GM04504 (cell line): Measurements from ENCODE around the gene IKBKE.

Experiments used
- DNase-seq: peaks from one replicate; pipeline ENCODE4 v3.0.0-alpha.2; 2012; ENCODE audit warnings: low read depth

IKBKE gene

GRCh38 chr1:206455289-206455665, 15.0 kb upstream of the IKBKE start:
- no peak for DNase-seq

DNA sequence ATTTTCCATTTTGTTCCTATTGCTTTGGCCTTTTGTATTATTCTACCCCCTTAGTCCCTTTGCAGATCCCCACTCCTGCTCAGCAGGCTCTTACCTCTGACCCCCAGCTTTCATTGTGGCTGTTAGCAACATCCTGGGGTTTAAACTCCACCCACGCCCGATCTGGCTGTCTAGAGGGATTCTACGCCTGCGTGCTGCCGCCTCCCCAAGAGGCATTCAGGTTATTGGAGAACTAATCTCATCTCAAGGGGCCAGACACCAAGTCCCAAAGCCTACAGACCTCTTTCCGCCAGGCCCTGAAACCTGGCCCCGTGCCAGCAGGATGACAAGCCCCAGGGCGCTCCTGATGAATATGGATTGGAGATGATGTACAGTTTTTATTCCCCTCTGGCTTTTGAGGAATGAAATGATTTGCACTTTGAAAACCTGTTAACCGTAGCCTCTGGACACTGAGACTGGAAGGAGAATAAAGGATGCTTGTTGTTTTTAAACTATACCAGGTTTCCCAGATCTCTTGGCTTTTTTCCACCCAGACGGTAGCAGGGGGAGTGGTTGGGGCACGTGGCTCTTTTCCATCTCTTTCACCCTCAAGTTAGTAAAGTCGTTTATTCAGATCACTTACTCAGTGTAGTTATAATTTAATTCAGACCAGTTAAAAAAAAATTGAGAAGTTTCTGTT, 14.5 kb upstream of the IKBKE start:
- DNase-seq = no peak

DNA sequence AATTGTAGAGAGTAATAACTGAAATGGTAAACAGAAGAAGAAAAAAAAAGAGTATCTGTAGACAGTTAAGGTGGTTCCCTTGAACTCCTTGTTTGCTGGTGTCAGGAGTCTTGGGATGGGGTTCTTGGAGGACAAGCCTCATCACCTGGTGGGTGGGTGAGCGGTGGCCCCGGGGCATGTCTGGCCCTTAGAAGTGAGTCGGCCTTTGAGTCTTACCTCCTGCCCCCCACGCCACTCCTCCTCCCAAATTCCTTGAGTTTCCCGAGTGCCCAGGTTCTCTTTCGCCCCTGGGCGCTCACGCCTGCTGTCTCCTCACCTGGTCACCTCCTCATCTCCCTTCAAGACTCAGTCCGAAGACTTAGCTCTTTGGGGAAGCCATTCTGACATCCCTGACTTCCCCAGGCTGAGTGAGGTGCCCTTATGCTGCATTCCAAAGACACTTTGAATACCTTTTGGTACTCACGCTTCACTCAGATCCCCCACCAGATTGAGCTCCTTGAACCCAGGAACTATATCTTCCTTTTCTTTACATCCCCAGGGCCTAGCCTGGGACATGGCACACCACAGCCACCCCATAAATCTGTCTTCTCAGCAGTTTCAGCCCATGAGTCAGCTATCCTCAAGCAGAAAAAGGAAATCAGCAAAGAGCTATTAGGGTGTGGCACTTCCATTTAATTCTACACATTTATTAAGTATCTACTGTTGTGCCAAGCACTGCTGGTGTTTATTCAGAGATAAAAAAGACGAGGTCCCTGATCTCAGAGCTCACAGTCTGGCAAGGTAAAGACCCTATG, 13.5 kb upstream of the IKBKE start:
- DNase-seq = peak; percentile 37

GRCh38 chr1:206457408-206458120, 12.7 kb upstream of the IKBKE start:
- DNase-seq = no peak

GRCh38 chr1:206459703-206460102, 10.6 kb upstream of the IKBKE start:
- no peak for DNase-seq

- DNase-seq = no peak
Measured at GRCh38 chr1:206460836-206461426, 9.3 kb upstream of the IKBKE start.

- DNase-seq = peak; percentile 50
Measured at GRCh38 chr1:206461602-206462455, 8.4 kb upstream of the IKBKE start.

DNA sequence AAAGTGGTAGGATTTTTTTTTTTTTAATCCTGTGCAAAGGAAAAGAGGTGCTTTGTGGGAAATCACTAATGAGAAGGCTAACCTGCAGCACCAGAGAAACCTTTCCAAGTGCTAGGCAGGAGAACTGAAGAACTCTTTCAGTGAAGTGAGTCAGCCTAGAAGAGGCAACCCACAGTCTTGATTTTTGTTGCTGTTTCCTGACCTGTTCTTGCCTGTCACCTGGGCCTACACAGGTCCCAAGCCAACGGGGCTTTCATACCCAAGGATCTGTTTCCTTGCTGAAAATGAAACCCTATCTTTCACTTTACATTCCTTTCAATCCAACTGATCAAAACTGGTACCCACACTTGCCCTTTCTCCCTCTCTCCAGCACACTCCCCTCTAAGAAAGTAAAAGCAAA, 7.1 kb upstream of the IKBKE start:
- no peak for DNase-seq

DNA sequence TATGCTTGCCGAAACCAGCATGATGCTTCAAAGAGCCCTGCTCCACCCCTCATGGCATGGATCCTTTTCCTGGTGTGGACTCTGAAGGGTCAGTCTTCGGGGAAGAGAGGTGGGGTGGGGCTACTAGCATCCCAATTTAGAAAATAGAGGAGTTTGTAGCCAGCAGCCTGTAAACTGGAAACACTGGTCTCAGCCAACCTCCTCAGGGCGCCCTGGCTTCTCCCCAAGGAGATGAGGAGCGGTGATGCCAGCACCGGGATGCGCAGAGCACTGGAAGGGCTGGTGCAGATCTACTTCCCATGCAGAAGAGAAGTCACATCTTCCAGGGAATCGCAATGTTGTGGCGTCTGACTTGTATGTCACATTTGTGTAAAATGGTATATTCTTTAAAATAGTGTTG, 6.4 kb upstream of the IKBKE start:
- no peak for DNase-seq

GRCh38 chr1:206464456-206464964, 5.8 kb upstream of the IKBKE start:
- DNase-seq = peak; percentile 84

DNA sequence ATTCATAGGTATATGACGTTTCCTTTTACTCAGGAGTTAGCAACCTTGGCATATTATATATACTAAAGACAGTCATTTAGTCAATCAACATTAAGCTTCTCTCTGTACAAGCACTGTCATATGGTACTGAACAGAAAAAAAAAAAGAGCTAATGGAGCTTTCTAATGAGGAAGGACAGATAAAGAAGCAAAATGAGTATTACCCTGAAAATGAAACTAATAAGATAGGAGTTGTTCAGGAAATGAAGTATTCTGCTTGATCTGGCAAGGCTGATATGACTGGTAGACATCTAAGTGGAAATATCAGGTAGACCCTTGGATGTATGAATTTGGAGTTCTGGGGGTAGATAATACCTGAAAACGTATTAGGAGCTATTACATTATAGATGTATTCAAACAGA, 4.3 kb upstream of the IKBKE start:
- DNase-seq = no peak

GRCh38 chr1:206466840-206467649, 3.2 kb upstream of the IKBKE start:
- DNase-seq = no peak

GRCh38 chr1:206467915-206468314, 2.4 kb upstream of the IKBKE start:
- peak; percentile 28 for DNase-seq

- no peak for DNase-seq
Measured at GRCh38 chr1:206468571-206468970, 1.7 kb upstream of the IKBKE start.

DNA sequence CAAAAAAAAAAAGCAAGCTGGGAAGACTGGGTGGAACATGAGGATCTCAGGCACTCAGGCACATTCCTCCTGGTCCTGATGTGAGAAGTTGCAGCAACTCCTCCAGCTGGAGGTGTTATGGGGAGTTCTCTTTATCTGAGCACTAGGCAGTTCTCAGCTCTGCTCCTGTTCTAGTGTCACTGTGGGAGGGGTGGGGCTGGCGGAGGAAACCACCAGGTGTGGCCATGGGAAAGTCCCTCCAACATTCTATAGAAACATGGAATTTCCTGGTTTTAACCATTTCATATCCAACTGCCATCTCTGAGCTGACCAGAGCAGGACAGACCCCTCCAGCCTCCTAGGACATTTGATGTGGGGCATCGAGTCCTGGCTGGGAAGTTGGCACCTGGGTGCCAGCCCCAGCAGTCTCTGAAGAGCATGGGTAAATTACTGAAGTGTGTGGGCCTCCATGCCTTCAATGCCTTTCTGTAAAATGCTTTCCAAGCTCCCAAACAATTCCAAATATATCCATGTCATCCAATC, 804 bp upstream of the IKBKE start:
- DNase-seq = no peak

DNA sequence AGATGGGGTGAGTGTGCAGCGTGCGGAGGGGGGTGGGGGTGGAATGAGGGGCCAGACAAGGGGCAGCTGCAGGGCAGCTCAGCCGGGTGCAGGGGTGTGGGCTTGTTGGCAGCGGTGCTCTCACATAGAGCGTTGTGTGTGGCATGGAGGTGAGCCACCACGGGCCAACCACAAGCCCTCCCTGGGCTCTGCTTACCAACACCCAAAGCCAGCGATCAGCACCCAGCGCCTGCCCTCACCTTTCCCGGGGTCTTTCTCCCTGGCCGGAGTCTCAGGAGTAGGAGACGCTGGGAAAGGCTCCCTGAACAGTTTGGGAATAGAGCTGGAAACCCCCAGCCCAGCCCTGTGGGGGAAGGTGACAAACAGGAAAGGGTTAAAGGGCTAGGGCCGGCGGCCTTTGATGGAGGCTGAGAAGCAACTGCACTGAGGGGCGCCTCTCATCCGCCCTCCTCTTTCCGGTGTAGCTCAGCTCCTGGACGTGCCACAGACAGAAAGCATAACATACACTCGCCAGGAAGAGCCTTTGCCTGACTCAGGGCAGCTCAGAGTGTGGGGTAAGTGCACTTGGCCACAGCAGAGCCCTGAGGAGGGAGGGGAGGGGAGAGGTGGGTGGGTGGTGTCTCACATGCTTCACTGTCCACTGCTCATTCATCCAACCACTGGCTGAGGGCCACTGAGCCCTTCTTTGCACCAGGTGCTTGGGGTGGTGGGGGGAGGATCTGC, 577 bp downstream of the IKBKE start:
- peak; percentile 42 for DNase-seq

GRCh38 chr1:206471415-206471801, 1.1 kb downstream of the IKBKE start:
- no peak for DNase-seq

DNA sequence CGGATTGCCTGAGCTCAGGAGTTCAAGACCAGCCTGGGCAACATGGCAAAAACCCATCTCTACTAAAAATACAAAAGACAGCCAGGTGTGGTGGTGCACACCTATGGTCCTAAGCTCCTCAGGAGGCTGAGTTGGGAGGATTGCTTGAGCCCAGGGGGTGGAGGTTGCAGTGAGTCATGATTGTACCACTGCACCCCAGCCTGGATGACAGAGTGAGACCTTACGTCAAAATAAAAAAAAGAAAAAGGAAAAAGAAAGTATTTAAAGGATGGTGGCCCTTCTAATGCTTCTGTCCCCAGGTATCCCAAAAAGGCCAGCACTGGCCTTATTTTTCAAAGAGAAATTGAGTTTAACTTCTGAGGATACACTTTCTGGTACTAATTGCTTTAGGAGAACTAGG, 1.7 kb downstream of the IKBKE start:
- no peak for DNase-seq

GRCh38 chr1:206472454-206472853, 2.2 kb downstream of the IKBKE start:
- peak; percentile 26 for DNase-seq

- DNase-seq = no peak
Measured at GRCh38 chr1:206472886-206473285, 2.6 kb downstream of the IKBKE start.
